A673 (cell line): Measurements from ENCODE around the gene UQCRC2.

ENCODE experiments used
- CTCF ChIP-seq: fragments of 300-800, 200-600 bp; sonication (generic); conservative IDR thresholded peaks from 2 replicates; pipeline ENCODE4 v1.5.1; 2017; ENCODE audit warnings: low read depth, mild to moderate bottlenecking, antibody characterized with exemption, low read length, moderate library complexity, mixed read lengths
- EZH2 ChIP-seq: fragments of 200-600 bp; sonication (generic); IDR thresholded peaks from 2 replicates; pipeline ENCODE4 v1.6.1; 2017; ENCODE audit warnings: borderline replicate concordance, low read depth, mild to moderate bottlenecking, mixed read lengths, antibody characterized with exemption, low read length; ENCODE audit not compliant: poor library complexity, severe bottlenecking

GRCh38 chr16:21962475-21962874 lies 9.3 kb downstream of the UQCRC2 start:
- TF ChIP-seq CTCF (no peak), EZH2 (no peak)
